Nephron progenitor cell (in vitro differentiated cells): ENCODE results near the gene MIA3.

Source experiments
- DNase-seq: peaks from one replicate; pipeline ENCODE4 v3.0.0; 2021
- H3K27ac Mint-ChIP-seq: 2 replicates; pipeline ENCODE4 v1.8.0; 2021; ENCODE audit warnings: mild to moderate bottlenecking, moderate library complexity, mixed read lengths
- H3K27me3 Mint-ChIP-seq: 2 replicates; pipeline ENCODE4 v1.8.0; 2021; ENCODE audit warnings: mild to moderate bottlenecking, low read depth, mixed read lengths; ENCODE audit not compliant: poor library complexity
- H3K36me3 Mint-ChIP-seq: 2 replicates; pipeline ENCODE4 v1.8.0; 2021; ENCODE audit warnings: low read depth, mixed read lengths
- H3K4me1 Mint-ChIP-seq: 2 replicates; pipeline ENCODE4 v1.8.0; 2021; ENCODE audit warnings: mixed read lengths
- H3K4me3 Mint-ChIP-seq: 2 replicates; pipeline ENCODE4 v1.8.0; 2021; ENCODE audit warnings: mild to moderate bottlenecking, moderate library complexity, mixed read lengths
- H3K9me3 Mint-ChIP-seq: 2 replicates; pipeline ENCODE4 v1.8.0; 2021; ENCODE audit warnings: mild to moderate bottlenecking, moderate library complexity, mixed read lengths
- CTCF ChIP-seq: fragments of 200-600 bp; sonication (generic); IDR thresholded peaks from 2 replicates; pipeline ENCODE4 v1.5.0; 2021; ENCODE audit warnings: antibody characterized with exemption

Gene MIA3

DNA sequence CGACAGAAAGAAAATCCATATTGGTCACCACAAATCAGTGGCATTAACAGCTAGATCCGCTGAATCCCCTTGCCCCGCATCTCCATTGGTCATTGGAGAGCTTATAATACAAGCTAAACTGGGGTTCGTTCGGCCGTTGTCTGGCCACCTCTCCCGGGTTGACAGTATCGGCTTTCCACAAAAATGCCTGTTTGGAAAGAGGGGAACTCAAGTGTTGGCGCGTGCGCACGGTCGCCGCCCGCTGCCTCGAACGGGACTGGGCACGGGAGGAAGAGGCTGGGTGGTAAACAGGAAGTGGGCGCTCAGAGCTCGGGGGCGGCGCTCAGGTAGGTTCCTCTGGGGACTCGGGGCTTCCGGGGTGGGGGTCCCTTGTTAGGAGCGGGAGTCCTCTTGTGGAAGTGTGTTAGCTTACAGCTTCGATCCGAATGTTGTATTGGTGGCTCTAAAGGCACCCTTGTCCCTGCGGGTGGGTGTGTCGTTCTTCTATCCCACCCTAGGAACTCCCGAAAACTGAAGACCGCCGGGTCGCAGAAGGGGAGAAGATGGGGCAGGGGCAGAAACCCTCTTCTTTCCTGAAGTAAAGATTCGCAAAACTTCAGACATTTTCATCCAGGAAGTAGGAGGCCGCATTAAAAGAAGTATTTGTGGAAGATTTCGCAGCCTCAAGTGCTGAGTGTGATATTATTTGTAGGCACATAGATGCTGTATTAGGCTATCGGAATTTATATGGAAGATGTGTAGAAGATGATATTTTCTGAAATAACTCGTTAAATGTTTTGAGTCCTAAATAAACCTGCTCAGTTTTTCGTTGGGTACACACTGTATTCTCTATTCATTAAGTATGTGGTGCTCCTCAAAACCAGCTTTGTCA, 95.4 kb downstream of the MIA3 start:
- peak; percentile 88 for DNase-seq
- no peak for TF ChIP-seq CTCF
- H3K36me3 Mint-ChIP-seq: peaks cover 24% of the 10 kb centered on the region
- peak overlapping the region; percentile 96 for H3K4me3 Mint-ChIP-seq
- peaks cover 29% of the 10 kb centered on the region for H3K4me1 Mint-ChIP-seq
- no peaks in the 10 kb centered on the region for H3K27me3 Mint-ChIP-seq
- peak overlapping the region; percentile 99 for H3K27ac Mint-ChIP-seq
- no peaks in the 10 kb centered on the region for H3K9me3 Mint-ChIP-seq

- no peak for DNase-seq
- Mint-ChIP-seq H3K27ac (no peak overlapping the region), H3K9me3 (no peaks in the 10 kb centered on the region), H3K4me1 (peaks cover 8% of the 10 kb centered on the region), H3K36me3 (peaks cover 21% of the 10 kb centered on the region), H3K27me3 (peaks cover 4% of the 10 kb centered on the region), H3K4me3 (no peak overlapping the region)
- no peak for TF ChIP-seq CTCF
These were observed 98.5 kb downstream of the MIA3 start for GRCh38 chr1:222716393-222716792.
